Dedifferentiated amniotic fluid mesenchymal stem cell (primary cell): ENCODE measurements around the gene ATP5PO.
"Not testable (repeated sequence)": the region's sequence is repeated elsewhere in the genome, so short reads cannot be mapped to it uniquely, and the experiment has no call there.

Source experiments
- DNase-seq: peaks from one replicate; pipeline ENCODE4 v3.0.0-alpha.2; 2016; ENCODE audit errors: extremely low spot score

The ATP5PO gene

DNA sequence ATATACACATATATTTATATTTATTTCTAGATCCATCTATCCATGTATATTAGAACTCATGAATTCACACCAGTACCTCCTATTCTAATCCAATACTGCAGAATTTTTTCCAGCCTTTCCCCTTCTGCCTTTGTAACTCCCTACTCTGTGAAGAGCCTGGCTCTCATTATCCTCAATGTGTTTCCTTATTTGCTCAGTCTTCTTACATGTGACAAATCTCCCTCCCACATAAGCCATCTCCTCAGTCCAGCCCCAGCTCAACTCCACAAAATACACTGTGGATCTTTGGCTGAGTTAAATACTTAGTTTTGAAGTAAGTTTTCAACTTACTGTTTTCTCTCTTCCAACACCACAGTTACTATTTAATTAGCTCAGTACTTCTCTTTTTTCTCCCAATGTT, 45.7 kb downstream of the ATP5PO start:
- DNase-seq, result no peak

GRCh38 chr21:33867868-33868267, 47.7 kb downstream of the ATP5PO start:
- not testable (repeated sequence) for DNase-seq

GRCh38 chr21:33866826-33867225, 48.8 kb downstream of the ATP5PO start:
- no peak for DNase-seq

GRCh38 chr21:33865996-33866575, 49.5 kb downstream of the ATP5PO start:
- no peak for DNase-seq

GRCh38 chr21:33865176-33865575, 50.4 kb downstream of the ATP5PO start:
- DNase-seq, result no peak

DNA sequence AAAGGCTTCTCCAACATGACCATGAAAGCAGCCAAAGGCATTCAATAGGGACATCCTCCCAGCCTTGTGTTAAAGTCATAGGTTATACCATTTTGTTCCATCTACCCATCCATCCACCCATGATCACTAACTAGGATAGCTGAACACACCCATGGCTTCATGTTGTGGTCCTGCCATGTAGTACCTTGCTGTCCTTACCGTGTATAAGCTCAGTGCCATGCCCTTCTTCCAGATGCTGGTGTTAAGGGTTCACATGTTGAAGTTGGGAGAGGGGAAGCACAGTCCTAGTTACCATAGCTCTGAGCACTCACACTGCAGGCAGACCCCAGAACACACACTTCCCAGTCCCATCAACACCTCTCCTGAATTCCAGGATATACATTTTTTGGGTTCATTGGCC, 51.5 kb downstream of the ATP5PO start:
- no peak for DNase-seq

- DNase-seq, result not testable (repeated sequence)
These were observed 52.4 kb downstream of the ATP5PO start for GRCh38 chr21:33863191-33863590.

DNA sequence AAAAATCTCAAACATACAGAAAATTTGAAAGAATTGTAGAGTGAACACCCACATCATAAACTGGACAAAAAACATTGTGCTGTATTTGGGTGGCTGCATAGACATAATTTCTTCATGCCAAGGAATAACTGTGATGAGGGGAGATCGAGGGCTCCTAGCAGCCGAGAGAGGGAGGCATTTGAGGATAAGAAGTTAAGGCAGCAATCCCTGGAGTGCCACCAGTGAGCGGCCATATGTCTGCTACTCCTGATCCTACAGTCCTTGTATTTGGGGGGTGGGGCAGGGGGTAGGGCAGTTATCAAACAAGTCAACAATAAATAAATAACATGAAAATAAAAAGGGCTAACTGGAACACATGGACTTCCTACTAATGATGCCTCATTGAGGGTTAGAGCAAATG, 54.5 kb downstream of the ATP5PO start:
- no peak for DNase-seq

DNA sequence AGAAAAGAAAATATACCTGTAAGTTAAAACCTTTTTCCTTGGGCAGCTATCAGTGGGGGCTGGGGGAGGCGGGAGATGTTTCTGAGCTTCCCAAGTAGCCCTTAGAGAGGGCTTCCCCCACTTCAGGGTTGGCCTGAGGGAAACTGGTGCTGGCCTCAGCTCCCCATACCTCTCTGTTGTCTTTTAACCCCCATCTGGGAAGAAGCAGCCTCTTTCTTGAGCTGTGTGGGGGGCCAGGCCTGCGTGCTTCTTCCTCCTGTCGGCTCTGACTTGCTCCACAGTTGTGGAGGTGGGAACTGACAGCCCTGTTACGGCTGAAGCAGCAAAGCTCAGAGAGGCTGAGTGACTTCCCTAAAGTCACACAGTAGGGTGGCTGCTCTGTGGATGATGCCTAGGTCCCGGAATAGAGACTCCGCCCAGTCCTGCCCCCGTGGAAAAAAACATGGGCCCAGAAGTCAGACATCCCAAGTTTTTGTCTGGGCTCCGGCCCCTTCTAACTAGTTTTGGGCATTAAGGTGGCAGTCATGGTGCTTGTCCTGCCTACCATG, 55.2 kb downstream of the ATP5PO start:
- no peak for DNase-seq

DNA sequence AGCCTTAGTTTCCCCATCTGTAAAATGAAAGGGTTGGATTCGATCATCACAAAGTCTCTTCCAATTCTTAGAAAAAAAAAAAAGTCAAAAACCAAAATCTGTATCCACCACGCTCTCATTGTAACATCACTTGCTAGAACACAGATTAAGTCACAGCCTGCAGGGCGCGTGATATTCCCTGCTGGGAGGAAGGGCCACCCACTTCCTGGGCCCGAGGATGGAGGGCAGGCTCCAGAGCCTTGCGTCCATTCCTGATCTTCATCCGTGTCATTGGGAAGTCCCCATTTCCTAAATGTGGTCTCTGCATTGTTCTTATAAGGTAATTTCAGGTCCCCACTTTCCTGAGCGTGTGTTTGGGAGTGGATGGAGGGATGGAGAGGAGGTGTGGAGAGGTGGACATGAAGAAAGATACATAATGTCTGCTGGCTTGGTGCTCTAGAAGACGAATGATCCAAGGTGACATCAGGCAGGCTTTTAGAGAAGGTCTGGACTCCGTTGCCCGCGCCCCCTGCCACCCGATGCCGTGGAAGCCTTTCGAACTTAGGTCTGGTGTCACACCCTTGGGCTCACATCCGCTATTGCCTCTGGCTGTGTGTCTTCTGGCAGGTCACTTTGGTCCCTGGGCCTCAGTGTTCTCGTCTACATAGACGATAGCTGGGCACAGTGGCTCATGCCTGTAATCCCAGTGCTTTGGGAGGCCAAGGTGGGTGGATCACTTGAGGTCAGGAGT, 56.1 kb downstream of the ATP5PO start:
- DNase-seq, result no peak

GRCh38 chr21:33858667-33859372, 56.8 kb downstream of the ATP5PO start:
- no peak for DNase-seq

- DNase-seq, result no peak
These were observed 57.5 kb downstream of the ATP5PO start for GRCh38 chr21:33857846-33858666.

DNA sequence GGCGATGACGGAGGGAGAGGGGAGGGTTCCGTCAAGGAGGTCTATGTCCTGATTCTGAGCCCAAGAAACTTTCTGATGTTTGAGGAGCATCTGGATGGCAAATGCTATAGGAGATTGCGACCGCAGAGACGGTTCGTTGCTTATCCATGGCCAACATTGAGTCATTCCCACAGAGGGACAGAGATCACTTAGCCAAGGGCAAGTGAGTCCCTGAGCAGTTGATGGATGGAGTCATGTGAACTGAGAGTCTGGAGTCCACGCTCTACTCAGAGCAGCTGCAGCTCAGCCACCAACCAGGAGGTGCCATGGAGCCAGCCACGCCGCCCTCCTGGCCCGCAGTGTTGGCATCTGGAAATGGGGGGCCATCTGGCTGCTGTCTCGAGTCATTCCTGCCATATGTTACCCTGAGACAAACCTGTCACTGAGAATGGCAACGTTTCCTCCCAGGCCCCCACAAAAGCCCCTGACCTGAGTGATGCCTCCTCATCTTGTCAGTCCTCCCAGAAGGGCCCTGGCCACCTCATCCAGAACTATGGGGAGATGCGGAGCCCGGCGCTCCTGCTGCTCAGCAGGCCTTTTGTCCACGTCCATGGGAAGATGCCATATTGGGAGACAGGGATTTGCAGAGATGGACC, 58.6 kb downstream of the ATP5PO start:
- DNase-seq, result no peak

DNA sequence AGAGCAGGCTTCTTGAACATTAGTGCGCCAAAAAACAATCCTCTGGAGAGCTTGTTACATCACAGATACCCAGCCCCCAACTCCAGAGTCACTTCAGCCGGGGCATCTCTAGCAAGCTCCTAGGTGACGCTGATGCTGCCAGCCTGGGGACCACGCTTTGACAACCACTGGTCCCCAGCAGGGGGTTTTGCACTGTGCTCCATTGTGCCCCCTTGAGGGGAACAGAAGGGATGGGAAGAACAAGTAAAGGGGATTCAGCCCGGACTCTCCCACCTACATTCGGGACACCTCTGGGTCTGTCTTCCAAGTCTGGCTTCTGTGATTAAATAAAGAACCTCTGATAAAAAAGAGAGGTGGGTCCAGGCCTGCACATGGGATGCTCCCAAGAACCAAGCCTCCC, 60.4 kb downstream of the ATP5PO start:
- no peak for DNase-seq

DNA sequence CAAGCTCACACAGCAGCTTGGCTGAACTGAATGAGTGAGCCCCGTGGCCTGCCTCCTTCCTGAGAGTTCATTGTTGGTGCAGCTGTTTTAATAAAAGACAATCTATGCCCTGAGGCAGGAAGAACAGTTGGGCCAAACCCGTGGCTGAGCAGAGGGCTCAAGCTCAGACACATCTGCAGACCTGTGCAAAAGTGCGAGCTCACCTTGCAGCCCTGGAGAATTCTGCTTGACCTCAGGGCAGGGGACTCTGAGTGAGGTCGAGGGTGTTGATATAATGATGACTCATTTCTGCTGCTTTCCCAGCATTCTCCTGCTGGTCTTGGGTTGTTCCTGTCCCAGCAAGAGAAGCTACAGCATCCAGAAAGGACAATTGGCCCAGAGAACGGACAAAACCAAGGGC, 61.0 kb downstream of the ATP5PO start:
- DNase-seq, result no peak
